Kidney (tissue), 14 donors: Measurements from ENCODE around the gene PEX11A. TPM values are rescaled to one million over a fixed set of nuclear protein-coding genes. Genes with fewer than 3 reads are reported as not detected.
"Not testable (repeated sequence)": the region's sequence is repeated elsewhere in the genome, so short reads cannot be mapped to it uniquely, and the experiment has no call there.

Experiments used
- DNase-seq, 5 donors: peaks; one replicate each; pipeline ENCODE4 v3.0.0-alpha.2; 2013 to 2020
- FAIRE-seq: peaks from 2 replicates; lab custom pipeline; 2012; peaks lifted over from hg19 to GRCh38; lab: Jason Lieb, UNC
- H3K27ac ChIP-seq, 2 donors: one replicate each; pipeline ENCODE4 v1.7.0; 2013; ENCODE audit warnings: low read depth in 2 of 2, low read length in 2 of 2, inconsistent platforms in 1 of 2
- H3K27me3 ChIP-seq: one replicate; pipeline ENCODE4 v1.7.1; 2013; ENCODE audit warnings: low read length, inconsistent platforms; ENCODE audit not compliant: control insufficient read depth, insufficient read depth
- H3K36me3 ChIP-seq, 3 donors: one replicate each; pipeline versions ENCODE4 v1.7.0 to v1.7.1; 2013; ENCODE audit warnings: low read length in 3 of 3, control low read depth in 1 of 3, inconsistent platforms in 1 of 3; ENCODE audit not compliant: insufficient read depth in 3 of 3, control insufficient read depth in 2 of 3
- H3K4me1 ChIP-seq, 3 donors: one replicate each; pipeline versions ENCODE4 v1.7.0 to v1.7.1; 2013; ENCODE audit warnings: low read length in 3 of 3, inconsistent platforms in 1 of 3, low read depth in 1 of 3; ENCODE audit not compliant: control insufficient read depth in 2 of 3, insufficient read depth in 2 of 3
- H3K4me3 ChIP-seq, 3 donors: one replicate each; pipeline versions ENCODE4 v1.7.0 to v1.8.1; 2013; ENCODE audit warnings: low read length in 3 of 3, control low read depth in 1 of 3, inconsistent platforms in 1 of 3
- H3K9ac ChIP-seq, 3 donors: one replicate each; pipeline versions ENCODE4 v1.7.0 to v1.7.1; 2013; ENCODE audit warnings: low read length in 3 of 3, control low read depth in 1 of 3, inconsistent platforms in 1 of 3
- H3K9me3 ChIP-seq, 3 donors: one replicate each; pipeline versions ENCODE4 v1.7.0 to v1.7.1; 2013; ENCODE audit warnings: low read length in 3 of 3, control low read depth in 1 of 3, inconsistent platforms in 1 of 3; ENCODE audit not compliant: control insufficient read depth in 2 of 3, insufficient read depth in 1 of 3
- intact Hi-C: fragments of 100-400 bp; cut with DNase I; formaldehyde crosslinking; loops from one replicate; pipeline ENCODE4 v1.11.1; 2022
- polyA plus RNA-seq: library from polyadenylated mRNA; stranded (reverse); fragments of 350-450 nt; fragmentation: Illumina TruSeq; extraction: RNeasy Lipid Tissue Mini Kit (QIAGEN cat#74804); gene quantifications from one replicate; pipeline ENCODE4 v1.2.3, GENCODE V29; 2014; ENCODE audit warnings: low read depth, low replicate concordance; ENCODE audit not compliant: insufficient read depth
- total RNA-seq: library from RNA; stranded (reverse); fragmentation: NEBNext Ultra II Directional; extraction: Animal tissue kit (Norgen Biotek cat#: 25700); gene quantifications from one replicate; pipeline ENCODE4 v1.2.1, GENCODE V29; 2021
- TF ChIP-seq, protein P1 (sequence below): IDR thresholded peaks from 3 replicates; pipeline ENCODE4 v1.5.1; 2012; ENCODE audit warnings: mild to moderate bottlenecking, moderate library complexity, borderline replicate concordance; ENCODE audit not compliant: insufficient read depth; ENCODE audit errors: extremely low read depth
- donor health status: control.
- donor health status: control.
- donor health status: control.
- donor health status: control.
- donor health status: control.
- donor health status: DM: yes; HTN: yes; CAD: no.
- donor health status: Normal renal cell carcinoma (clear cell type).

The PEX11A gene
- total and polyA plus RNA-seq, 2 donors from 2014 or later = 7.7 to 13.7 TPM

DNA sequence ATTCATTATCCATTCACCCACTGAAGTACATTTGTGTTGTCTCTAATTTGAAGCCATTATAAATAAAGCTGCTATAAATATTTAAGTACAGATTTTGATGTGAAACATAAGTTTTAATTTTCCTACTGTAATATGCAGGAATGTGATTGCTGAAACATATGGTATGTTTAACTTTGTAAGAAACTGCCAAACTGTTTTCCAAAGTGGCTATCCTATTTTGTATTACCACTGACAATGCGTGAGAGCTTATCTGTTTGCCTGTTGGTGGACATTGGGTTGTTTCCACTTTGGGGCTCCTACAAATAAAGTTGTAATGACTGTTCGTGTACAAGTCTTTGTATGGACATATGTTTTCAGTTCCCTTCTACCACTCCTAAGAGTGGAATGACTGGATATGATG lies 2.5 kb upstream of the PEX11A start:
- Histone ChIP-seq H3K4me3 (no peak overlapping the region), H3K27ac (no peak overlapping the region), H3K4me1 (peaks cover 0 to 3% (median 0%) of the 10 kb centered on the region in 3 donors), H3K9me3 (no peaks in the 10 kb centered on the region), H3K27me3 (no peaks in the 10 kb centered on the region), H3K36me3 (no peaks in the 10 kb centered on the region), H3K9ac (no peak overlapping the region)
- TF ChIP-seq, protein P1, sequence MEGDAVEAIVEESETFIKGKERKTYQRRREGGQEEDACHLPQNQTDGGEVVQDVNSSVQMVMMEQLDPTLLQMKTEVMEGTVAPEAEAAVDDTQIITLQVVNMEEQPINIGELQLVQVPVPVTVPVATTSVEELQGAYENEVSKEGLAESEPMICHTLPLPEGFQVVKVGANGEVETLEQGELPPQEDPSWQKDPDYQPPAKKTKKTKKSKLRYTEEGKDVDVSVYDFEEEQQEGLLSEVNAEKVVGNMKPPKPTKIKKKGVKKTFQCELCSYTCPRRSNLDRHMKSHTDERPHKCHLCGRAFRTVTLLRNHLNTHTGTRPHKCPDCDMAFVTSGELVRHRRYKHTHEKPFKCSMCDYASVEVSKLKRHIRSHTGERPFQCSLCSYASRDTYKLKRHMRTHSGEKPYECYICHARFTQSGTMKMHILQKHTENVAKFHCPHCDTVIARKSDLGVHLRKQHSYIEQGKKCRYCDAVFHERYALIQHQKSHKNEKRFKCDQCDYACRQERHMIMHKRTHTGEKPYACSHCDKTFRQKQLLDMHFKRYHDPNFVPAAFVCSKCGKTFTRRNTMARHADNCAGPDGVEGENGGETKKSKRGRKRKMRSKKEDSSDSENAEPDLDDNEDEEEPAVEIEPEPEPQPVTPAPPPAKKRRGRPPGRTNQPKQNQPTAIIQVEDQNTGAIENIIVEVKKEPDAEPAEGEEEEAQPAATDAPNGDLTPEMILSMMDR = no peak
- intact Hi-C loops = no loop called here
- FAIRE-seq = no peak
- DNase-seq = peak in 2 of 5 donors; percentile 16 to 54

DNA sequence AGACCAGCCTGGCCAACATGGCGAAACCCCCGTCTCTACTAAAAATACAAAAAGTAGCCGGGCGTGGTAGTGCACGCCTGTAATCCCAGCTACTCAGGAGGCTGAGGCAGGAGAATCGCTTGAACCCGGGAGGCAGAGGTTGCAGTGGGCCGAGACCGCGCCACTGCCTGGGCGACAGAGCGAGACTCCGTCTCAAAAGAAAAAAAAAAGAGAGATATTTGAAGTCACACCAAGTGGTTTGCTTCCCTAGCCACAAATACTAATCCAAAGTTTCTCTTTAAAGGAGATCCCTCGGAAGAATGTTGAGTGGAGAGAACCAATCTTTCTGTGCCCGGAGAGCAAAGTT lies 651 bp downstream of the PEX11A start:
- FAIRE-seq, H3K27me3 ChIP-seq, H3K4me1 ChIP-seq, H3K36me3 ChIP-seq, intact Hi-C loops, H3K9me3 ChIP-seq, DNase-seq: not testable (repeated sequence)
- peak overlapping the region; percentile 82 to 92 (median 92) for H3K4me3 ChIP-seq
- peak overlapping the region; percentile 79 to 91 (median 80) for H3K9ac ChIP-seq
- peak overlapping the region; percentile 65 to 74 for H3K27ac ChIP-seq

DNA sequence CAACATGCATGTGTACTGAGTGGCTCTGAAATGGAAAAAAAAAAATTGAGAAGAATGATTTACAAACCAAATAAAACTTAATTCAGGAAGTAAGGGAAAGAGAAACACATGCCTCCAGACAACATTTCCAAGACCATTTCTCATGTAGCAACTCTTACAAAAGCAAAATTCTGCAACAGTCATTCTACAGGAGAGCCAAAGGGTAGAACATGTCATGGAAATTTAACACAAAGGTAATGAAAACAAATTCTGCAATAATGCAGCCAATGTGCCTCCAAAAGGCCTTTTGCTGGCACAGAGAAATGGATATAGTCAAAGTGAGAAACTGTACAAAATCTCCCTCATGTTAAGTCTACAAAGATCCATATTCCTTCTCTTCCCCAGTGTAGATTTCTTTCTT lies 4.0 kb downstream of the PEX11A start:
- no peaks in the 10 kb centered on the region for H3K9me3 ChIP-seq
- no peak for FAIRE-seq
- no peaks in the 10 kb centered on the region for H3K27me3 ChIP-seq
- H3K4me1 ChIP-seq = peaks cover 0 to 3% (median 0%) of the 10 kb centered on the region in 3 donors
- H3K9ac ChIP-seq = no peak overlapping the region
- no peak overlapping the region for H3K27ac ChIP-seq
- peaks cover 0 to 5% (median 3%) of the 10 kb centered on the region in 3 donors for H3K36me3 ChIP-seq
- no peak overlapping the region for H3K4me3 ChIP-seq
- TF ChIP-seq, protein P1 = no peak
- intact Hi-C loops = no loop called here
- peak in 1 of 5 donors; percentile 43 for DNase-seq

DNA sequence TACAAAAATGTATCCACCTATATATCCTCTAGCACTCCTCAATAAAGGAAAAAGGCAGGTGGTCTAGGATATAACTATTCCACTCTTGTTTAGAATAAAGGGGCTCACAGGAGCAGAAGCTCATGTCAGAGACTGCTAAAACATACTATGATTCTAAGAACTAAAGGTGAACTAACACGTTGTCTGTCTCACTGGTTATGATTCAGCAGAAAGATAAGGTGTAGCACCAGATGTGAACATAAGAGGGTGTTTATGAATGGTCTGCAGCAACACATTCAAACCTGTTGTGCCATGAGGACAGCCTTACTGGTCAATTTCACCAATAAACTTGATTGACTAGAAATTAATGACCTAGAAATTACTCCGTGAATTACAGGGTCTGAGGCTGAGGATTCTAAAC lies 4.6 kb downstream of the PEX11A start:
- Histone ChIP-seq H3K9ac (no peak overlapping the region), H3K27ac (no peak overlapping the region), H3K27me3 (no peaks in the 10 kb centered on the region), H3K36me3 (peaks cover 0 to 5% (median 3%) of the 10 kb centered on the region in 3 donors), H3K9me3 (no peaks in the 10 kb centered on the region), H3K4me1 (peaks cover 0 to 3% (median 2%) of the 10 kb centered on the region in 3 donors), H3K4me3 (no peak overlapping the region)
- TF ChIP-seq, protein P1 = no peak
- intact Hi-C loops = no loop called here
- DNase-seq = no peak
- FAIRE-seq = no peak
